Effector CD8-positive, alpha-beta T cell (primary cell): ENCODE data around the gene GHRL.
"Not testable (repeated sequence)": the region's sequence is repeated elsewhere in the genome, so short reads cannot be mapped to it uniquely, and the experiment has no call there.

Experiments used
- DNase-seq: peaks from one replicate; lab custom pipeline; 2025; lab: John Stamatoyannopoulos, UW

GHRL gene

GRCh38 chr3:10299175-10299574 is 6.4 kb upstream of the GHRL start:
- DNase-seq: no peak

GRCh38 chr3:10298064-10298463 is 5.3 kb upstream of the GHRL start:
- not testable (repeated sequence) for DNase-seq

GRCh38 chr3:10294030-10294586 is 1.4 kb upstream of the GHRL start:
- DNase-seq: no peak

GRCh38 chr3:10291641-10292040 is 1.1 kb downstream of the GHRL start:
- no peak for DNase-seq

GRCh38 chr3:10290481-10291176 is 2.1 kb downstream of the GHRL start:
- no peak for DNase-seq

- no peak for DNase-seq
Observed at GRCh38 chr3:10289787-10290355, 2.9 kb downstream of the GHRL start.

GRCh38 chr3:10289077-10289476 is 3.7 kb downstream of the GHRL start:
- DNase-seq: no peak

GRCh38 chr3:10288575-10288960 is 4.2 kb downstream of the GHRL start:
- DNase-seq: no peak

- DNase-seq: no peak
Observed at GRCh38 chr3:10287936-10288574, 4.7 kb downstream of the GHRL start.

GRCh38 chr3:10286596-10287295 is 6.0 kb downstream of the GHRL start:
- DNase-seq: no peak

GRCh38 chr3:10286133-10286524 is 6.6 kb downstream of the GHRL start:
- no peak for DNase-seq

- DNase-seq: no peak
Observed at GRCh38 chr3:10285272-10286132, 7.2 kb downstream of the GHRL start.

GRCh38 chr3:10284496-10284895 is 8.3 kb downstream of the GHRL start:
- DNase-seq: no peak

GRCh38 chr3:10283638-10284037 is 9.1 kb downstream of the GHRL start:
- DNase-seq: no peak

- DNase-seq: no peak
Observed at GRCh38 chr3:10281951-10282350, 10.8 kb downstream of the GHRL start.

- no peak for DNase-seq
Observed at GRCh38 chr3:10280571-10280970, 12.2 kb downstream of the GHRL start.

- DNase-seq: no peak
Observed at GRCh38 chr3:10280177-10280529, 12.6 kb downstream of the GHRL start.

GRCh38 chr3:10279384-10280176 is 13.2 kb downstream of the GHRL start:
- DNase-seq: no peak

- DNase-seq: no peak
Observed at GRCh38 chr3:10278501-10278900, 14.2 kb downstream of the GHRL start.

- no peak for DNase-seq
Observed at GRCh38 chr3:10277115-10277625, 15.6 kb downstream of the GHRL start.

- DNase-seq: no peak
Observed at GRCh38 chr3:10274601-10275000, 18.1 kb downstream of the GHRL start.
